GM18507 (cell line): ENCODE results near the gene NECTIN4.
"Not testable (repeated sequence)": the region's sequence is repeated elsewhere in the genome, so short reads cannot be mapped to it uniquely, and the experiment has no call there.

Experiments
- DNase-seq: peaks from one replicate; pipeline ENCODE4 v3.0.0; 2011; ENCODE audit warnings: low read depth; ENCODE audit not compliant: insufficient read length; ENCODE audit errors: extremely low spot score
- FAIRE-seq: peaks from 2 replicates; lab custom pipeline; 2011; peaks lifted over from hg19 to GRCh38; lab: Jason Lieb, UNC

The NECTIN4 gene

DNA sequence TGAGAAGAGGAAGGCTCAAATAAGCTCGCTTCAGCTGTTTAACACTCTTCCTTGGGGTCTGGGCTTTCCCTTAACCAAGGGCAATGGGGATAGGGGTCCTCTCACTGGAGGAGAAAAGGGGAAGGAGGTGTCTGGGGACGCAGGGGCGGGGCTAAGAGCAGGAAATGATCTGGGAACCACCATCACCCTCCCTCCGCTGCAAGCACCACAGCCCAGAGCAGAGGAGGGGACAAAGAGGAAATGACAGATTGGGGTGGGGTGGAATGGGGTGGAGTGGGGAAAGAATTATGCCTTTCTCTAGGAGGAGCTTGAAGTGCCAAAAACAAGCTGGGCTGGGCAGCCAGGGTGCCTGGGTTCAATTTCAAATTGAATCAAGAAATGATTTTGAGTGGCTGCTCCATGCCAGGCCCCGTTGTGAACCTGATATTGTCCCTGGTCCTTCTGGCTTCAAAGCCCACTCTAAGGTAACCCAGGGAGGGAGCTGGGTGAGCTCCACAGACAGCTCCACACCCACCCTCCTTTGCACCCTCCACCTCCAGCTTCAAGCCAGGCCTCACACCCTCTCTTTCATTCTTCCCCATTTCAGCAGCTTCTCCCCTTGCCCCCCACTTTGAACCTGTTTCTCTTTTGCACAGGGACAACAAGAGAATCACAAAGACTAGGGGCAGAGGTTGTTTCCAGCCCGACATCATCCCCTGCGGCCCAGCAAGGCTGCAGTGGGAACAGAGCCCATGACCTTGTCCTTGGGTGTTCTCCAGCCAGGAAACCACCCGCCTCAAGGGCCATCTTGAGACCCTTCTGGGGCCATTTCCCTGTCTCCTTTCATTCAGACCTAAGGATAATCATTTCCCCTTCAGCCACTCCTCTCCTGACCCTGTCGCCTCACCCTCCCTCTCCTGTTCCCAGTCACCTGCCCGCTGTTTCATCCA is 20.8 kb downstream of the NECTIN4 start:
- DNase-seq (peak; percentile 64), FAIRE-seq (peak; percentile 99)

GRCh38 chr1:161066694-161067093 is 22.7 kb downstream of the NECTIN4 start:
- FAIRE-seq (no peak), DNase-seq (no peak)

- not testable (repeated sequence) for FAIRE-seq, DNase-seq
These were observed 23.7 kb downstream of the NECTIN4 start for GRCh38 chr1:161065681-161066080.

GRCh38 chr1:161063936-161064335 is 25.4 kb downstream of the NECTIN4 start:
- FAIRE-seq: not testable (repeated sequence)

GRCh38 chr1:161061419-161061818 is 27.9 kb downstream of the NECTIN4 start:
- DNase-seq (no peak), FAIRE-seq (no peak)

More at GRCh38 chr1:161063936-161064335, 25.4 kb downstream of the NECTIN4 start:
- DNase-seq: not testable (repeated sequence)

GRCh38 chr1:161059293-161059692 is 30.1 kb downstream of the NECTIN4 start:
- FAIRE-seq: no peak

GRCh38 chr1:161054805-161055204 is 34.6 kb downstream of the NECTIN4 start:
- DNase-seq: no peak
- no peak for FAIRE-seq

More at GRCh38 chr1:161059293-161059692, 30.1 kb downstream of the NECTIN4 start:
- DNase-seq: no peak

DNA sequence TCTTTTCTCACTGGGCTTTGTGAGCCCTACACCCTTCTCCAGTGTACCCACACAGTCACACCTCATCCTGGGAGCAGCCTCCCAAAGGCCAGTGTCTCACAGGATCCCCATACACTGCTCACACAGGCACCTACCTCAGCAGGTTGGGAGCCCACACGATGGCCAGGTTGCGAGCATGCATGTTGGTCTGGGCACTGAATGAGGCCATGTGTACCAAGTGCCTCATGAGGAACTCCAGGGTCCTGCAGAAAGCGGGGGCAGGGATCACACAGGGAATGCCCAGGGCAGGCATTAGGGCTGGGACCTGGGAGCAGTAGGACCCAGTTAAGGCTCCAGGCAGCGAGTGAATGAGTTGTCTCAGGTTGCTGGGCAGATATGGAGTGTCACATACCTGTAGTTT is 35.1 kb downstream of the NECTIN4 start:
- FAIRE-seq (no peak), DNase-seq (no peak)

DNA sequence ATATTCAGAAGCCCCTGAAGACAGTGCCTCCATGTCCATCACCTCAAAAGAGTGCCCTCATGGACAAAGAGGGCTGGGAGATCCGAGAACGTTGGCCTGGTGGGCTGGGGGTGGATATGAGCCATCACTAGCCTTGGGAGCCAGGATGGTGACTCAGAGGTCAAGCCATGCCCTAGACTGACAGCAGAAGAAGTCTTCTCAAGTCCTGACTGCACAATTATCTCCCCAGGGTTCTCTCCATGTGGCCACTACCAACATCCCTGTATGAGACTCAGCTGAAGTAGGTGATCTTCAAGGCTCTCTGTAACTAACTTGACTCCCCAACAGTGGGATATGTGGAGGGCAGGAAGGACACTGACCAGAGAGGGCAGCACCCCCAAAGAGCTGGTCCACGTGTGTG is 36.5 kb downstream of the NECTIN4 start:
- FAIRE-seq (no peak), DNase-seq (no peak)

- no peak for DNase-seq
- FAIRE-seq: no peak
These were observed 38.1 kb downstream of the NECTIN4 start for GRCh38 chr1:161051219-161051618.

DNA sequence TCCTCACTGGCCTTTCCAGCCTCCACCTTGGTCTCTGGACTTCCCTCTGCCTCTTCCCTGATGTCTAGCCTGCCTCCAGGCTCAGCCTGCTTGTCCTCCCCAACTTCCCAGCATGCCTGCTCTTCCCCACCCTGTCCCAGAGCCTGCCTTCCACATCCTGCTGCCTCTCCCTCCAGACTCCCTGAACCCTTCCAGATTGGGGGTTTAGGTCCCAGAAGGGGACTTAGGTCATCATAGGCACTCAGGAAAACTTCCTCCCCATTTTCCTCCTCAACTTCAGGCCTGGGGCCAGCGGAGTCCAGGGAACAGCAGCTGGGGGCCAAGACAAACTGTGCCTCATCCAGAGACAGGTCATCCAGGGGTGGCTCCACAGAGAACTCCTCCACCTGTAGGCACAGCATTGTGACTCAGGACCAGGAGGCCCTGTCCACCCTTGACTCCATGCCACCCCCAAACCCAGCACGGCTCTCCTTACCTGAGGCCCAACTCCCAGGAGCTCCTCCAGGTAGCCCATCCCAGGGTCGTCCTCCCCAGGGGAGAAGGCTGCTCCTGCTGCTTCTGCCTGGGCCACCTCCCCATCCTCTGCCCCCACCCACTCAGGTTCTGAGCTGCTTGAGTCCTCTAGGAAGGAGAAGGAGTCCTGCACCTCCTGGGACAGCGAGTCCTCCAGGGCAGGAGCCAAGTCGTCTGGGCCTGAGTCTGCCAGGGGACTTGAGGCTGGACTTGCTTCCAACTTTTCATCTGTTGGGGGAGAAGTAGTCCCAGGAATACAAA is 40.2 kb downstream of the NECTIN4 start:
- DNase-seq: no peak
- no peak for FAIRE-seq

DNA sequence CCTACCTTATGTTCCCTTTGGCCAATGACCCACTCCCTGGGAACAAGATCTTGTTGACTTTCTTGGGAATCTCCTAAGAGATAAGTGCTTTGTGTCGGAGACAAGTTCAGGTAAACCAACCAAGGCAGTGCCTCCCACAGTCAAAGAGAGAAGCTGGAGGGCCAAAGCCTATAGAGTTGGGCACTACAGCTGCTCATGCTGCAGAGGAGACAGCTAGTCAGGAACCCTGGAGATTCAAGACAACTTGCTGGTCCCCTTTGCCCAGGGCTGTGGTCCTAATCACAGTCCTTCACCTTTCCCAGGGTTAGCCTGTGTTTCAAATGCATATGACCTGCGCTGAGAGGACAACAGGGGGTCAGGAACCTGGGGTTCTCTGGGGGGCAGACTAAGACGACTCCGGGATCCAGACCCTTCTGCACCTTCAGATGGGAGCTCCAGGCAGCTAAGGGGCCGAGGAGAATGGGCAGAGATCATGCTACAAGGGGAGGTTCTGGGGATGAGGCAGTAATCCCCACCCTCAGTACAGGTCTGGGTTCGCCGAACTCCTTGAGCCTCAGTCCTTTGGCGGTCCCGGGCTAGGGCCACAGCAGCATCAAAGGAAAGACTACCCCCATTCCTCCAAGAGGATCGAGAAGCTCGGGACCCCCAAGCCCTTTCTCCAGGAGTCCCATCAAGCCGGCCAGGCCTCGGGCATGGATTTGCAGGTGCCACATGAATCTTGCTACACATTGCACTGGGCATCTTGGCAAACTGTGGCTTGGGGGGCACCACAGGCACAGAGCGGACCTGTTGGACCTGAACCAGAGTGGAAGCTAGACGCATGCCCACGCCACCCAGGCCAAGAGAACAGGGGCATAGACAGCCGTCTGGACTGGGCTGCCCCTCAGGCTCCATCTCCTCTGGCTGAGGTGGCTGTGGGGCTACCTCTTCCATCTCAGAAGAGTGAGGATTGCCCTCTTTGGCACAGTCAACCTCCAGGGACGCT is 41.6 kb downstream of the NECTIN4 start:
- FAIRE-seq (no peak), DNase-seq (no peak)

- no peak for DNase-seq
- peak; percentile 88 for FAIRE-seq
These were observed 42.6 kb downstream of the NECTIN4 start for GRCh38 chr1:161046605-161047228.

DNA sequence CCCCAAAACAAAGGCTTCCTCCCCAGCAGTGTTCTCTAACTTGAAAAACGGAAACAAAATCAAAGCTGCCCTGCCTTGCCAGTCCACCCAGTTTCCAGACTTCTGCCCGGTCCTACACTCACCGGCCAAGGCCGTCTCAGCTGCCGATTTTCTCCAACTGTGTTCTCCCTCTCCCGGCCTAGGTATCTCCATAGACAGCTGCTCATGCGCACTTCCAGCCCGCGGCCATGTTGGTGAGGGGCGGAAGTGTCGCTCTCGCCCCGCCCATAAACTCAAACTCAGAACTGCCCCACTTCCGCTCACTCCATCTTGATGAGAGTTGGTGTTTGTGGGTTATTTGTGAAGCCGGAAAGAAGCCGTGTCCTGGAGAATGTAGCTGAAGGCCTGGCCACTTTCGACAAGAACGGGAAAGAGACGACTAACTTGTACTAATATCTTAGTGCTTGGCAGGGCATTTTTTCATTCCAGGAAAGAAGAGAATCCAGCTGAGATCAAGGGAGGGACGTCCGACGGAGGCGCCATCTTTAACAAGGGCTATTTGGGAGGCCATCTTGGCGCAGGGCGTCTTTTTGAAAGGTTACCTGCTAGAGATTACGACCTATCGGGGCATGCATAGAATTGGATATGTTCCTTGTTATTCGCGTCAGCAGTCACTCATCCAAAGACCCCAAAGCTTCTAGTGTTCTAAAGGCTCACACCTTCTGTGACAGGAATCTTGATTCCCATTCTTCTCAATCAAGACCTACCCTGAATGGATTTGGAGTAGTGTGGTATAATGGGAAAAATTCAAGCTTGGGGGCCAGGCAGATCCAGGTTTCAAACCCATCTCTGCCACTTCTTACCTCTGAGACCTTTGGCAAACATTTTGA is 43.4 kb downstream of the NECTIN4 start, which contains the start of gene USF1:
USF1 (minus strand) TSS at position 242 of the 869 bp plus-strand sequence. CDS start 2,702 bp downstream, outside the sequence.
- FAIRE-seq: peak; percentile 94
- no peak for DNase-seq

DNA sequence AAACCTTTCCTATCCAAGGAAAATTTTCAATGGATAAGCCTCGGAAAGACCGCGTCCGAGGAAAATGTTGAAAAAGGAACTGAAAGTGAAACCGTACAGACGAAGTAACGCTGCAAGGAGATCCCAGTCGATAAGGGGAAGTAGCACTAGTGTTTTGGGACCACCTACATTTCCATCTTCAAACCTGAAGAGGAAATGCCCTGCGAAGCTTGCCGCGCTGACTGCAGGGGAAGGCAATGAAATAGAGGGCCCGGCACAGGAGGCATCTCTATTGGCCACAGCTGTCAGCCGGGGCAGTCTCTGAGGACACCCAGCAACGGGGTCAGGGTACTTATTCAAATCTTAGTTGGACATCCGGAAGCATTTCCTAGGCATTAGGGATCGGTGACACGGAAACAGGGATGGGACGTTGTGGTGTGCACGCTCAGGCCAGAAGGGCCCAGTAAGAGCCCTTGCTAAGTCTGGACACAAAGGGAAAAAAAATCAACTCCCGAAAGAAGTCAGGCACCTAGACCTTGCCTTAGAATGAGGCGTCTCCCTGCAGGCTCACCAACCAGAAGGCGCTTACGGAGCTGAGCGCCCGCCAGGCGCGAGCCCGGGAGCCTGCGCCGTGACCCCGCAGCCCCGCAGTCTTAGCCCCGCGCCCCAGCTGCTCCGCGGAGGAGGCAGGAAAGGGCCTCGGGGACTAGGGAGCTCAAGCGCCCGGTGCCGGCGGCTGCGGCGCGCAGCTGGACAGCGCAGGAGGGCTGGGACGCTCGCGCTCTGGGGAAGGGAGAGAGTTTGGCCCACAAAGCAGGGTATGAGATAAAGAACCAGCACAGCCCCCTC is 44.2 kb downstream of the NECTIN4 start:
- FAIRE-seq (peak; percentile 91), DNase-seq (no peak)

- FAIRE-seq (no peak), DNase-seq (no peak)
These were observed 44.8 kb downstream of the NECTIN4 start for GRCh38 chr1:161044535-161044907.

DNA sequence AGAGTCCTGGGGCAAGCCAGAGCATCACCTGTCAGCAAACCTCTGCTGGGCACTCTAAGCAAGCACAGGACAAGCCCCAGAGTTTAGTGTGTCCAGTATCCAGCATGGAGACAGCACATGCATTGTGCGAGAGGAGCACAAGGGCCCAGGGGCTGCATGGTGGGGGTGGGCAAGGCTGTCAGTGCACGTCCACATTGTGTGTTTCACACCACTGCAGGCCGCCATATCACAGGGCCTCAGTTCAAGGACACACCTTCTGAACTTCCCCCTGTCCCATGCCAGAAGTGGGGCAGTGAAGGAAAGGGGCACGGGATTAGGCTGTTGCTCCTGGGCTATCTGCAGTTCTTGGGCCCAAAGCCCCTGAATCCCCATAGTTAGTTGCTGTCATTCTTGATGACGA is 49.8 kb downstream of the NECTIN4 start:
- DNase-seq (no peak), FAIRE-seq (no peak)
